HG03097 (cell line): ENCODE data around the gene NID1.
"Not testable (repeated sequence)": the region's sequence is repeated elsewhere in the genome, so short reads cannot be mapped to it uniquely, and the experiment has no call there.

Experiments
- ATAC-seq: cut with Tn5 transposase; IDR thresholded peaks from one replicate; pipeline ENCODE4 v1.9.1; 2021; ENCODE audit not compliant: unreplicated experiment, low FRiP score

The NID1 gene

DNA sequence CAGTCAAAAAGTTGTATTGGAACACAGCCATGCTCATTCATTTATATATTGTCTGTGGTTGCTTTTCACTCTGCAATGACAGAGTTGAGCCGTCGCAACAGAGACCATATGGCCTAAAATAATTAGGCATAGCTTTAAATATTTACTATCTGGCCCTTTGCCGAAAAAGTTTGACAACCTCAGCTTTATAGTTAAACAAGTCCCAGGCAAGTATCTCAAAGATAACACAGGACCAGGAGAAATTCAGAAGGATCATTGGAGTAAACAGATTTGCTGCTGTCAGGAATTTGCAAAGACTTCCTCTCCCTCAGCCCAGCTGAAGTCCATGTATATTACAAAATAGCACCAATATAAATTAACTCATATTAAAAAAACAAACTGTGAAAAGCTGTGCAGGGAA, 34.4 kb downstream of the NID1 start:
- no peak for ATAC-seq

DNA sequence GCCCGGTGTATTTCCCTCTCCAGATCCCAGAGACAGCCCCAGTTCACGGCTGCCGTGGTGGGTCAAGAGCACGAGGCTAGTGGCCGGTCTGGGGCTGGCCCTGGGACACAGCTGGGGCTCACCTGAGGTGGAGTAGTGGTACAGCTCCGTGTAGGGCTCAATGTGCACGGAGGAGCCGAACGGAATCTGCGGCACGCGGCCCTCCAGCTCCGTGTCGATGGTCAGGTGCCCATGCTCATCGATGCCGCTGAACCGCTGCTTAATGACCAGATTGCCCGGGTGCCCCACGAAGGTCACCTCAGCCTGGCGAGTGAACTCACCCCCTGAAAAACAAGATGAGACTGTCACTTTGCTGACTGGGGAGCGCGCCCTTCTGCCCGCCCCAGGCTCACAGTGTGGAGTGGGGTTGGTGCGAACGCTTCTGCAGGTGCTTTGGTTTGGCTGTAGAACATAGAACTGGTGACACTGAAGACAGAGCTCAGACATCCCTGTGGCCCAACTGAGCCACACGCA, 35.4 kb downstream of the NID1 start:
- no peak for ATAC-seq

DNA sequence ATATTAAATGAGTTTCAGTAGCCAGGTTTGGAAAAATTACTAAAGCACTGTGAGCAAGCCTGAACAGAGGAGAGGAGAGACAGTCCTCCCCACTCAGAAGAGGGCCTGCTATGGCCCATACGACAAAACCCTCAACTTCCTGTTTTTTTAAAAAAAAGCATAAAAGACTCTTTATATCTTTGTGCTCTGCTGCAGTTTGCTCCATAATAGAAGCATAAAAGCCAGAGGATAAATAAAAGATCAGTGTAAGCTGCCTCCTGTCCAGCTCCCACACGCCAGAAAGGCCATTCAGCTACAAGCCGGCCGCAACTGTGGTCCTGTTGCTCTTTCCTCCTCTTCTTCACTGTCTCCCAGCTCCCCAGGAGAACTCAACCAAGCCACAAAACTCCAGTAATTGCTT, 37.8 kb downstream of the NID1 start:
- no peak for ATAC-seq

- ATAC-seq = no peak
Measured at GRCh38 chr1:236025836-236026235, 39.1 kb downstream of the NID1 start.

GRCh38 chr1:236024641-236025040, 40.2 kb downstream of the NID1 start:
- ATAC-seq = no peak

DNA sequence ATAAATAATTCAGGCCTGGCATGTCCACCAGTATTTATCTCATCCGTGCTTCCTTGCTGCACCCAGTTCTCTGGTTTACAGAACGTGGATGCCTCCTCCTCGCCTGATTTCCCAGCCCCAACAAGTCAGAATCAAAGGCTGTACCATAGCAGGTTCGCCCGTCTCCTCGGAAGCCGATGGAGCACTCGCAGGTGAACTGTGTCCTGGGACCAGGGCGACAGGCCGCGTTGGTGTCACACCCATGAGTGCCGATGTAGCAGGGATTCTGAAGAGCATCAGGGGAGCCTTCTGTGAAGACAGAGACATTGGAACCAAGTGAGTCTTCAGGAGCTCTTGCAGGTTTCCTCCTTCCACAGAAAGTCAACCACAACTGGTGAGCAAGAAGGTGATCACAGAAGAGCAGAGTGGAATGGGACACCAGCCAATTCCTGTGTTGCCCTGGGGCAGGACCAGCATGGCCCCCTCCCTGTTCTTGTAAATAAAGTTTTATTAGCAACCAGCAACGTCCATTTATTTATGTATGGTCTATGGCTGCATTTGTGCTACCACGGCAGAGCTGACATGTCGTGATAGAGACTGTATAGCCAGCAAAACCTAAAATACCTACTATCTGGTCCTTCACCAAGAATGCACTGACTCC, 40.8 kb downstream of the NID1 start:
- ATAC-seq = no peak

- no peak for ATAC-seq
Measured at GRCh38 chr1:236021424-236022135, 43.3 kb downstream of the NID1 start.

DNA sequence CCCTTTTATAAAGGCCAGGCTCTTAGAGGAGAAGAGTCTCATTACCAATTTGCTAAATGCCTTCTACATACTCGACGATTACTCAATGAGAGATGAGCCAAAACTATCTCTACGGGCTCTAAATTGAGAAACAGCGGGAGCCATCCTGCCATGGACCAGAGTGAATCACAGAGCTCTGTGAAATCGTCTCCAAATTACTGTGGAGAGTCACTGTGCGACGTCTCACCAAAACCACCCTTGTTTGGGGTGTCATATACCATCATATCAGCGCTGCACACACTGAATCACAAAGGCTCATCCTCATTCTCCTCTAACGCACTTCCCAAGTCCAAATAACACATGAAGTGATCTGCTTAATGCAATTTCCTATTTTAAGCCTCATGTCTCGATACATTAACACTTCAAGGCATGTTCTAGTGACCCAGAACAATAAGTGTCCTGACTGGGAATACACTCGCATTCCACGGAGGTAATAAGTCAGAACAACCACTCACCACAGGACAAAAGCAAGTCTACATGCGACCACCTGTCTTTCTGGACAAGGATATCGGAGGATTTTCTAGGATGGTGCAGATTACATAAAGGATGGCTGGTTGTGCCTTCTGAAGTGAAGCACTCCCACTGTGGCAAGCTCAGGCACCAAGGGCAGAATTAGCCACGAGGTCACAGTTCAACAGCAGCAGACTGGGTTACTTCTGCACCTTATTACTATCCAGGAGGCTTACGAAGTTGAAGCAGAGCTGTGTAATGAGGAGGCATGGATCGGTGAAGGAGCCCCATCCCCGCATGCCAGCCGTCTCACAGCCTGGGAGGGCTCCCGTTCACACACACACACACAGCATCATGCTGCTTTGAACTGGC, 44.3 kb downstream of the NID1 start:
- ATAC-seq = no peak

DNA sequence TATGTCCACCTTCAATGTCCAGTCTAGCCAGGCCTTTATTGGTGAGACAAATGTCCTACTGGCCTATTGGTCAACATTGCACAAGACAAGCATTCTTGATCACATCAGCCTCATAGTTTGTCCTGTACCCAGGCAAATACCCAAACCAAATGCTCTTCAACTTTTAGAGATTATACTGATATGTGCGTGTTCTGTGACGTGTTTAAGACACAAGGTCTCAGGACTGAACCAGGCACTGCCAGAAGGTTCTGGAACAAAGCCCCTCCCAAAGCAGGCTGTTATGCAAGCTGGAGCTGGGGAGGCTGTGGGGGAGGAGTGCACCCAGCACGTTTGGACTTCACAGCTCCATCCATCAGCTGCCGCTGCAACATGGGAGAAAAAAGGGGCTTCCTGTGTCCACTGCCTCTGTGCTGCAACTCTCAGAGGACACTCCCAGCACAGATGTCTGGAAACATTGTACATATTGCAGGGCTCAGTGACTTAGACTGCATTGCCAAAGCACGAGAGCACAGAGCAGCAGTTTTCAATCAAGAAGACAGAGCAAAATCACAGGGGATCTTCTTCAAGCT, 45.9 kb downstream of the NID1 start:
- no peak for ATAC-seq

- no peak for ATAC-seq
Measured at GRCh38 chr1:236016782-236017400, 48.0 kb downstream of the NID1 start.

- no peak for ATAC-seq
Measured at GRCh38 chr1:236016083-236016482, 48.8 kb downstream of the NID1 start.

DNA sequence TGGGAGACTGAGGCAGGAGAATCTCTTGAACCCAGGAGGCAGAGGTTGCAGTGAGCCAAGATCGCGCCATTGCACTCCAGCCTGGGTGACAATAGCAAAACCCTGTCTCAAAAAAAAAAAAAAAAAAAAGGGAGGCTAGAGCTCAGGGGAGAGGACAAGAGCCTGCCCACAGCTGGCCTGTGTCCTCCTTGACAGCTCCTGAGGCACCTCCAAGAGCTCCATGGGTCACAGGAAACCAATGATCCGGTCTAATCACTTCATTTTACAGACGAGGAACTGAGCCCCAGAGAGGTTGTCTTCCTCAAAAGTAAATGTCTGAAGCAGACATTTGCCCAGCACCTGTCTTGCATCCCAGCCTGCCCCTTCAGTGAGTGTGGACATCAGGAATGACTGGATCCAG, 49.4 kb downstream of the NID1 start:
- no peak for ATAC-seq

GRCh38 chr1:236013330-236013729, 51.6 kb downstream of the NID1 start:
- ATAC-seq = no peak

- no peak for ATAC-seq
Measured at GRCh38 chr1:236011641-236012040, 53.2 kb downstream of the NID1 start.

- no peak for ATAC-seq
Measured at GRCh38 chr1:236010443-236010842, 54.4 kb downstream of the NID1 start.

GRCh38 chr1:236009857-236010256, 55.0 kb downstream of the NID1 start:
- ATAC-seq = no peak

DNA sequence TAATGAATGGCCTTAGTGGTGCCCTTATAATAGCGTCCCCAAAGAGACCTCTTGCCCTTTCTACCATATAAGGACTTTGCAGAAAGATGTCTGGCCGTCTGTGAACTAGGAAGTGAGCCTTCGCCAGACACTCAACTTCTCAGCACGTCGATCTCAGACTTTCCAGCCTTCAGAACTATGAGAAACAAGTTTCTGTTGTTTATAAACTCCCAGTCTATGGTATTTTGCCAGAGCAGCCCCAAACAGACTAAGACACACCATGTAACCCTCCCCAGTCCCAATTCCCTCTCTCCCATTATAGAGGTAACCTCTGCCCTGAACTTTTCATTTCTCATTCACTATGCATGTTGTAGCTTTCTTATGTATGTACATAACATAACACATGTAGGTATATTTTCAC, 55.7 kb downstream of the NID1 start:
- no peak for ATAC-seq

DNA sequence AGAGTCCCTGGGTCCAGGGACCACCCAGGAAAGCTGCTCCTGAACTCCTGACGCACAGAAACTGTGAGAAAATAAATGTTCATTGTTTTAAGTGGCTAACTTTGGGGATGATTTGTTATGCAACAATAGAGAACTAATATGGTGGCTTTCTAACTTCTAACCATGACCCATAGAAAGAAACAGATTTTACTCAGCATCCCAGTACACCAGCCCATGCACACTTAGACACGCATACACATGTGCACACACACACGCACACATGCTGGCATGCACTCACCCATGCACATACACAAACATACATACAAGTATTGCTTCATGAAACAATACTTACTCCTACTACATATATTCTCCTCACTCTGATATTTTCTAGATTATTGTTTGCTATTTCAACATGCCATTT, 57.1 kb downstream of the NID1 start:
- no peak for ATAC-seq

GRCh38 chr1:236003058-236003457, 61.8 kb downstream of the NID1 start:
- ATAC-seq = not testable (repeated sequence)

GRCh38 chr1:236002572-236002971, 62.3 kb downstream of the NID1 start:
- ATAC-seq = no peak

- ATAC-seq = no peak
Measured at GRCh38 chr1:236002025-236002390, 62.9 kb downstream of the NID1 start.
